ENCODE data around the gene CDK5RAP1.
"Not testable (repeated sequence)": the region's sequence is repeated elsewhere in the genome, so short reads cannot be mapped to it uniquely, and the experiment has no call there.

CDK5RAP1 gene

GRCh38 chr20:33401184-33401920 lies at the start of gene CDK5RAP1:
CDK5RAP1 (minus strand) TSS chr20:33401519; CDS start chr20:33397064, 4,455 bp downstream.
- DNase-seq, result peak; percentile 91 to 94

- no peak for DNase-seq
These were observed 49.5 kb upstream of the CDK5RAP1 start for GRCh38 chr20:33450867-33451266.

- DNase-seq, result no peak
These were observed 44.7 kb upstream of the CDK5RAP1 start for GRCh38 chr20:33445881-33446625.

- DNase-seq, result no peak
These were observed 43.7 kb upstream of the CDK5RAP1 start for GRCh38 chr20:33444797-33445560.

- DNase-seq, result peak; percentile 64 to 72
These were observed 42.4 kb upstream of the CDK5RAP1 start, which contains the start of gene SNTA1 for GRCh38 chr20:33443512-33444239. SNTA1 (minus strand) TSS chr20:33443763; CDS start chr20:33443620, 143 bp downstream.

- DNase-seq, result no peak
These were observed 41.7 kb upstream of the CDK5RAP1 start for GRCh38 chr20:33443006-33443511.

- no peak for DNase-seq
These were observed 41.1 kb upstream of the CDK5RAP1 start for GRCh38 chr20:33442136-33443005.

- no peak for DNase-seq
These were observed 40.0 kb upstream of the CDK5RAP1 start for GRCh38 chr20:33441142-33441955.

- DNase-seq, result not testable (repeated sequence)
These were observed 39.2 kb upstream of the CDK5RAP1 start for GRCh38 chr20:33440562-33440961.

GRCh38 chr20:33438481-33438880 lies 37.2 kb upstream of the CDK5RAP1 start:
- DNase-seq, result no peak

- DNase-seq, result no peak
These were observed 36.0 kb upstream of the CDK5RAP1 start for GRCh38 chr20:33437141-33437911.

- no peak for DNase-seq
These were observed 33.1 kb upstream of the CDK5RAP1 start for GRCh38 chr20:33434434-33434833.

GRCh38 chr20:33433465-33434234 lies 32.3 kb upstream of the CDK5RAP1 start:
- no peak for DNase-seq

GRCh38 chr20:33431797-33432381 lies 30.6 kb upstream of the CDK5RAP1 start:
- DNase-seq, result no peak

GRCh38 chr20:33423875-33424274 lies 22.6 kb upstream of the CDK5RAP1 start:
- DNase-seq, result not testable (repeated sequence)

GRCh38 chr20:33423141-33423834 lies 22.0 kb upstream of the CDK5RAP1 start:
- DNase-seq, result no peak

GRCh38 chr20:33419140-33419974 lies 18.0 kb upstream of the CDK5RAP1 start:
- DNase-seq, result no peak

Measured in Kasumi-1 (cell line).